ENCODE measurements around the gene DNAJC17.

DNAJC17 gene

GRCh38 chr15:40846841-40847222 lies 39.6 kb upstream of the DNAJC17 start:
- Histone ChIP-seq H3K27me3 (ENCODE audit: control insufficient read depth, insufficient read depth, low read length) (no peaks in the 10 kb centered on the region), H3K9ac (no peak overlapping the region), H3K27ac (peak overlapping the region; percentile 47), H3K36me3 (ENCODE audit: control insufficient read depth, insufficient read depth, low read length) (no peaks in the 10 kb centered on the region), H3K4me1 (peaks cover 7% of the 10 kb centered on the region), H3K4me2 (ENCODE audit: low read length) (peak overlapping the region; percentile 97), H3K79me2 (peaks cover 15% of the 10 kb centered on the region), H2AFZ (no peak overlapping the region), H3K9me3 (ENCODE audit: control insufficient read depth, low read length) (no peaks in the 10 kb centered on the region), H3K4me3 (ENCODE audit: low read depth, low read length) (peak overlapping the region; percentile 88)
- no peak for TF ChIP-seq CTCF (IDR thresholded peaks at IDR 0.05)

GRCh38 chr15:40845511-40846284 lies 38.4 kb upstream of the DNAJC17 start:
- Histone ChIP-seq H3K27ac (peak overlapping the region; percentile 70), H3K4me1 (peaks cover 7% of the 10 kb centered on the region)

GRCh38 chr15:40845036-40845435 lies 37.8 kb upstream of the DNAJC17 start:
- no peaks in the 10 kb centered on the region for H3K27me3 ChIP-seq (ENCODE audit: control insufficient read depth, insufficient read depth, low read length)
- H3K4me3 ChIP-seq (ENCODE audit: low read depth, low read length): peak overlapping the region; percentile 88
- no peaks in the 10 kb centered on the region for H3K9me3 ChIP-seq (ENCODE audit: control insufficient read depth, low read length)
- H3K36me3 ChIP-seq (ENCODE audit: control insufficient read depth, insufficient read depth, low read length): no peaks in the 10 kb centered on the region
- H3K9ac ChIP-seq: no peak overlapping the region
- H3K79me2 ChIP-seq: peaks cover 16% of the 10 kb centered on the region
- H3K4me1 ChIP-seq: peaks cover 7% of the 10 kb centered on the region
- H3K27ac ChIP-seq: peak overlapping the region; percentile 86
- H3K4me2 ChIP-seq (ENCODE audit: low read length): peak overlapping the region; percentile 97
- TF ChIP-seq CTCF (IDR thresholded peaks at IDR 0.05): no peak
- H2AFZ ChIP-seq: peak overlapping the region; percentile 74

More at GRCh38 chr15:40845511-40846284, 38.4 kb upstream of the DNAJC17 start:
- no peak overlapping the region for H3K9ac ChIP-seq
- H3K4me2 ChIP-seq (ENCODE audit: low read length): peak overlapping the region; percentile 97
- peaks cover 16% of the 10 kb centered on the region for H3K79me2 ChIP-seq
- peak overlapping the region; percentile 88 for H3K4me3 ChIP-seq (ENCODE audit: low read depth, low read length)
- no peaks in the 10 kb centered on the region for H3K27me3 ChIP-seq (ENCODE audit: control insufficient read depth, insufficient read depth, low read length)
- H3K36me3 ChIP-seq (ENCODE audit: control insufficient read depth, insufficient read depth, low read length): no peaks in the 10 kb centered on the region
- H3K9me3 ChIP-seq (ENCODE audit: control insufficient read depth, low read length): no peaks in the 10 kb centered on the region
- no peak overlapping the region for H2AFZ ChIP-seq
- no peak for TF ChIP-seq CTCF (IDR thresholded peaks at IDR 0.05)

DNA sequence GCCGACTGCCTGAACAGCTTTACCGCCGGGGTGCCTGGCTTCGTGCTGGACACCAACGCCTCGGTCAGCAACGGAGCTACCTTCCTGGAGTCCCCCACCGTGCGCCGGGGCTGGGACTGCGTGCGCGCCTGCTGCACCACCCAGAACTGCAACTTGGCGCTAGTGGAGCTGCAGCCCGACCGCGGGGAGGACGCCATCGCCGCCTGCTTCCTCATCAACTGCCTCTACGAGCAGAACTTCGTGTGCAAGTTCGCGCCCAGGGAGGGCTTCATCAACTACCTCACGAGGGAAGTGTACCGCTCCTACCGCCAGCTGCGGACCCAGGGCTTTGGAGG lies 37.4 kb upstream of the DNAJC17 start:
- Histone ChIP-seq H3K9ac (no peak overlapping the region), H2AFZ (peak overlapping the region; percentile 74), H3K9me3 (ENCODE audit: control insufficient read depth, low read length) (no peaks in the 10 kb centered on the region), H3K4me1 (peaks cover 7% of the 10 kb centered on the region), H3K4me3 (ENCODE audit: low read depth, low read length) (peak overlapping the region; percentile 88), H3K79me2 (peaks cover 16% of the 10 kb centered on the region), H3K27me3 (ENCODE audit: control insufficient read depth, insufficient read depth, low read length) (no peaks in the 10 kb centered on the region), H3K36me3 (ENCODE audit: control insufficient read depth, insufficient read depth, low read length) (no peaks in the 10 kb centered on the region), H3K4me2 (ENCODE audit: low read length) (peak overlapping the region; percentile 97), H3K27ac (peak overlapping the region; percentile 86)
- TF ChIP-seq CTCF (IDR thresholded peaks at IDR 0.05): no peak

Measured in parathyroid adenoma (tissue), 2 donors.